Neural cell (in vitro differentiated cells): ENCODE data around the gene ZNF384.

Experiments used
- CTCF ChIP-seq: fragments of 450-650 bp; IDR thresholded peaks from 2 replicates; pipeline ENCODE4 v1.5.1; 2014; ENCODE audit warnings: antibody characterized with exemption, mild to moderate bottlenecking, moderate library complexity; ENCODE audit not compliant: poor library complexity, severe bottlenecking
- RAD21 ChIP-seq: fragments of 450-650 bp; conservative IDR thresholded peaks from 2 replicates; pipeline ENCODE4 v1.6.1; 2014; ENCODE audit warnings: antibody characterized with exemption, mild to moderate bottlenecking, moderate library complexity
- SMC3 ChIP-seq: fragments of 450-650 bp; conservative IDR thresholded peaks from 2 replicates; pipeline ENCODE4 v1.6.1; 2014; ENCODE audit warnings: antibody characterized with exemption, mild to moderate bottlenecking, moderate library complexity; ENCODE audit not compliant: poor library complexity

GRCh38 chr12:6691473-6691872 lies 2.3 kb upstream of the ZNF384 start:
- TF ChIP-seq RAD21 (no peak), CTCF (no peak), SMC3 (no peak)
